ENCODE measurements around the gene NPHP4.

DNA sequence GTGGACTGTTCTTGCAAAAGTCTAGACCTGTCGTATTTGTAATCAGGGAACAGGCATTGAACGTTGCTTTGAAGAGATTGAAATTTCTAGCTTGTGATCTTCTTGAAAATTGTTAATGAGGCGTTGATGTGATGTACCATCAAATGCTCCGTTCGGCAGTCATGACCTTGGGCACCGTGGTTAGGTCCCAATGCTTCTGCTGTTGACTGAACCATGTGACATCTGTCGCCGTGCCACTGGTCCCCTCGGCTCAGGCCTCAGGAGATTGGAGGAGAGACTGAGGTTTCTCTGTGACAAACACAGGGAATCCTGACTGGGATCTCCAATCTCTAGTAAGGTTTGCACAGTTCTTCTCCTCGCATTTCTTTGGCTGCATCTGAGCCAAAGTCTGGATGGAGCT is 35.4 kb upstream of the NPHP4 start:
- TF ChIP-seq POLR2AphosphoS5 (IDR thresholded peaks at IDR 0.05; ENCODE audit: borderline replicate concordance, low read depth, low read length), result no peak
- TF ChIP-seq EZH2 (IDR thresholded peaks at IDR 0.05), result no peak
- TF ChIP-seq FOXP2 (optimal IDR thresholded peaks at IDR 0.05; ENCODE audit: control extremely low read depth, extremely low read length, insufficient read depth), result no peak

All from SK-N-MC (cell line).